ENCODE results near the gene OXLD1.

The OXLD1 gene

DNA sequence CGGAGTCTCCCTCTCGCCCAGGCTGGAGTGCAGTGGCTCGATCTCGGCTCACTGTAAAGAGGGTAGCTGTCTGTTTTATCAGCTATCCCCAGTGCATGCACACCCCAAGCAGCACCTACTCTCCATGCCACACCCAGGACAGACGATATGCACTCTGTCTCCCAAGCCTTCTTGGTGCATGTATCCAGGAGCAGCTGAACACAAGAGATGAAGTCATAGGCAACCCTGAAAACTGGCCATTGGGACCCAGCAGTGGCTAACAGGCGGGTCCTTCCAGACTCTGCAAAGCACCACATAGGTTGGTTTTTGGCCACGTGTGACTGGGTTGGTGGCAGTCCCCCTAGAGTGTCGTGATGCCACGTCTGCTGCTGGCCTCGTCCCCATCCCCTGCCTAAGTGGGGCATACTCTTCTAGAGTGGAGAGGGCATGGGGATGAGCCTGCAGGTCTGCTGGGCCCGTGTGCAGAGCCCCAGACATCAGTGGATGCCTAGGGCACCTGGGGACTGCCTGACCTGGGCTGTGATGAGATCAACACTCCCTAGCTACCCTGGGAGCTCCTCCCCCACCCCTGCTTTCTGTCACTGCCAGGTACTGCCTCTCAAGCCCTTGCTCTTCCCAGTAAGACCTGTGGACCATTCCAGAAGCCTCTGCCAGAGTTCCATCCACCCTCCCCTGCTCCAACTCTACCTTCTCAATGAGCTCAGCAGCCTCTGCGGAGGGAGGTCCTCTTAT is 19.4 kb downstream of the OXLD1 start:
- DNase-seq (ENCODE audit: extremely low read depth, low read depth), result no peak
- TF ChIP-seq, protein P1, sequence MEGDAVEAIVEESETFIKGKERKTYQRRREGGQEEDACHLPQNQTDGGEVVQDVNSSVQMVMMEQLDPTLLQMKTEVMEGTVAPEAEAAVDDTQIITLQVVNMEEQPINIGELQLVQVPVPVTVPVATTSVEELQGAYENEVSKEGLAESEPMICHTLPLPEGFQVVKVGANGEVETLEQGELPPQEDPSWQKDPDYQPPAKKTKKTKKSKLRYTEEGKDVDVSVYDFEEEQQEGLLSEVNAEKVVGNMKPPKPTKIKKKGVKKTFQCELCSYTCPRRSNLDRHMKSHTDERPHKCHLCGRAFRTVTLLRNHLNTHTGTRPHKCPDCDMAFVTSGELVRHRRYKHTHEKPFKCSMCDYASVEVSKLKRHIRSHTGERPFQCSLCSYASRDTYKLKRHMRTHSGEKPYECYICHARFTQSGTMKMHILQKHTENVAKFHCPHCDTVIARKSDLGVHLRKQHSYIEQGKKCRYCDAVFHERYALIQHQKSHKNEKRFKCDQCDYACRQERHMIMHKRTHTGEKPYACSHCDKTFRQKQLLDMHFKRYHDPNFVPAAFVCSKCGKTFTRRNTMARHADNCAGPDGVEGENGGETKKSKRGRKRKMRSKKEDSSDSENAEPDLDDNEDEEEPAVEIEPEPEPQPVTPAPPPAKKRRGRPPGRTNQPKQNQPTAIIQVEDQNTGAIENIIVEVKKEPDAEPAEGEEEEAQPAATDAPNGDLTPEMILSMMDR (IDR thresholded peaks at IDR 0.05; ENCODE audit: low read depth, low read length, missing control alignments), result no peak
- H3K4me3 ChIP-seq (replicated peaks; ENCODE audit: low read depth, low read length), result no peak overlapping the region

GRCh38 chr17:81644976-81645952 is 21.1 kb downstream of the OXLD1 start:
- H3K4me3 ChIP-seq (replicated peaks; ENCODE audit: low read depth, low read length), result no peak overlapping the region
- no peak for DNase-seq (ENCODE audit: extremely low read depth, low read depth)
- TF ChIP-seq, protein P1 (IDR thresholded peaks at IDR 0.05; ENCODE audit: low read depth, low read length, missing control alignments), result no peak

- TF ChIP-seq, protein P1 (IDR thresholded peaks at IDR 0.05; ENCODE audit: low read depth, low read length, missing control alignments), result no peak
- DNase-seq (ENCODE audit: extremely low read depth, low read depth), result no peak
- H3K4me3 ChIP-seq (replicated peaks; ENCODE audit: low read depth, low read length), result no peak overlapping the region
Observed at GRCh38 chr17:81644496-81644895, 21.9 kb downstream of the OXLD1 start.

- TF ChIP-seq, protein P1 (IDR thresholded peaks at IDR 0.05; ENCODE audit: low read depth, low read length, missing control alignments), result no peak
- no peak overlapping the region for H3K4me3 ChIP-seq (replicated peaks; ENCODE audit: low read depth, low read length)
- no peak for DNase-seq (ENCODE audit: extremely low read depth, low read depth)
Observed at GRCh38 chr17:81641825-81642489, 24.4 kb downstream of the OXLD1 start.

DNA sequence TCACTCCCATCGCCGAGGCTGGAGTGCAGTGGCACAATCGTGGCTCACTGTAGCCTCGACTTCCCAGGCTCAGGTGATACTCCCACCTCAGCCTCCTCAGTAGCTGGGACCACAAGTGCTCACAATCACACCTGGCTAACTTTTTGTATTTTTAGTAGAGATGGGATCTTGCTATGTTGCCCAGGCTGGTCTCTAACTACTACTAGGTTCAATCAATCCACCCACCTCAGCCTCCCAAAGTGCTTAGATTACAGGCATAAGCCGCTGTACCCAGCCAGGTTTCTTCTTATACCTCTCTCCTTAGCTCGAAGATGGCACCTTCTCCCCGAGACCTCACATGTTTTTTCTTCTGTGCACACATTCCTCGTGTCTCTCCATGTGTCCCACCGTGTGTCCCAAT is 26.4 kb downstream of the OXLD1 start:
- no peak overlapping the region for H3K4me3 ChIP-seq (replicated peaks; ENCODE audit: low read depth, low read length)
- TF ChIP-seq, protein P1 (IDR thresholded peaks at IDR 0.05; ENCODE audit: low read depth, low read length, missing control alignments), result no peak
- no peak for DNase-seq (ENCODE audit: extremely low read depth, low read depth)

- TF ChIP-seq, protein P1 (IDR thresholded peaks at IDR 0.05; ENCODE audit: low read depth, low read length, missing control alignments), result no peak
- no peak for DNase-seq (ENCODE audit: extremely low read depth, low read depth)
- H3K4me3 ChIP-seq (replicated peaks; ENCODE audit: low read depth, low read length), result no peak overlapping the region
Observed at GRCh38 chr17:81638683-81639082, 27.7 kb downstream of the OXLD1 start.
